WTC11 (cell line): ENCODE data around the gene CASP3. TPM values are rescaled to one million over a fixed set of nuclear protein-coding genes. Genes with fewer than 3 reads are reported as not detected.
A peak's percentile ranks its signal among the peaks of the same experiment; 100 is the strongest.

Source experiments
- ATAC-seq: fragments of 200-7000 bp; cut with Tn5 transposase; 2 replicates; pipeline ENCODE4 v1.10.0; 2021; ENCODE audit warnings: mild to moderate bottlenecking, moderate library complexity
- CTCF ChIA-PET: fragments of 300-600 bp; sonication (Branson Sonifier 250); formaldehyde crosslinking; loops from one replicate; lab custom pipeline; 2021; ENCODE audit warnings: antibody characterized with exemption; lab: Charles Lee
- POLR2A ChIA-PET: fragments of 350-600 bp; sonication (Branson Sonifier 250); formaldehyde crosslinking; loops from one replicate; lab custom pipeline; 2021; ENCODE audit warnings: antibody characterized with exemption; lab: Charles Lee
- DNase-seq: peaks from one replicate; pipeline ENCODE4 v3.0.0; 2021; ENCODE audit warnings: low spot score
- H3K27ac Mint-ChIP-seq: 2 replicates; pipeline ENCODE4 v1.8.0; 2021; ENCODE audit warnings: mixed read lengths
- H3K27me3 Mint-ChIP-seq: 2 replicates; pipeline ENCODE4 v1.8.0; 2021; ENCODE audit warnings: low read depth, mild to moderate bottlenecking, moderate library complexity, mixed read lengths
- H3K36me3 Mint-ChIP-seq: 2 replicates; pipeline ENCODE4 v1.8.0; 2021; ENCODE audit warnings: mixed read lengths
- H3K4me1 Mint-ChIP-seq: 2 replicates; pipeline ENCODE4 v1.8.0; 2022; ENCODE audit warnings: mixed read lengths
- H3K4me3 Mint-ChIP-seq: 2 replicates; pipeline ENCODE4 v1.8.0; 2021; ENCODE audit warnings: mild to moderate bottlenecking, moderate library complexity, mixed read lengths
- H3K9me3 Mint-ChIP-seq: 2 replicates; pipeline ENCODE4 v1.8.0; 2021; ENCODE audit warnings: mixed read lengths
- GRHL2 ChIP-seq: fragments of 250-450 bp; sonication (Bioruptor Pico); IDR thresholded peaks from 2 replicates; pipeline ENCODE4 v1.8.0; 2022; ENCODE audit warnings: mild to moderate bottlenecking, moderate library complexity; ENCODE audit not compliant: insufficient replicate concordance, severe bottlenecking
- HMGA2 ChIP-seq: fragments of 250-450 bp; sonication (Bioruptor Pico); IDR thresholded peaks from 2 replicates; pipeline ENCODE4 v1.4.0; 2021; ENCODE audit warnings: mild to moderate bottlenecking, moderate library complexity
- IRF2 ChIP-seq: sonication (generic); formaldehyde crosslinking; IDR thresholded peaks from 2 replicates; pipeline ENCODE4 v1.8.0; 2022; ENCODE audit warnings: low read depth, missing genetic modification reagents, borderline replicate concordance
- KAT7 ChIP-seq: sonication (generic); formaldehyde crosslinking; IDR thresholded peaks from 2 replicates; pipeline ENCODE4 v1.8.1; 2023; ENCODE audit warnings: missing genetic modification reagents, mild to moderate bottlenecking, borderline replicate concordance
- PRRX2 ChIP-seq: fragments of 250-450 bp; sonication (Bioruptor Pico); IDR thresholded peaks from 2 replicates; pipeline ENCODE4 v1.8.0; 2021; ENCODE audit warnings: mild to moderate bottlenecking
- RORB ChIP-seq: fragments of 250-450 bp; sonication (Bioruptor Pico); IDR thresholded peaks from 2 replicates; pipeline ENCODE4 v1.9.0; 2021; ENCODE audit warnings: mild to moderate bottlenecking
- SMAD3 ChIP-seq: sonication (generic); formaldehyde crosslinking; IDR thresholded peaks from 2 replicates; pipeline ENCODE4 v1.8.0; 2022; ENCODE audit warnings: missing genetic modification reagents, mild to moderate bottlenecking, borderline replicate concordance
- SP1 ChIP-seq: sonication (generic); formaldehyde crosslinking; conservative IDR thresholded peaks from 2 replicates; pipeline ENCODE4 v1.8.1; 2022; ENCODE audit warnings: missing genetic modification reagents
- TEAD1 ChIP-seq: sonication (generic); formaldehyde crosslinking; IDR thresholded peaks from 2 replicates; pipeline ENCODE4 v1.8.0; 2022; ENCODE audit warnings: mild to moderate bottlenecking, missing genetic modification reagents
- TEAD4 ChIP-seq: sonication (generic); formaldehyde crosslinking; IDR thresholded peaks from 2 replicates; pipeline ENCODE4 v1.8.0; 2022; ENCODE audit warnings: mild to moderate bottlenecking, missing genetic modification reagents
- ZBTB21 ChIP-seq: sonication (generic); formaldehyde crosslinking; IDR thresholded peaks from 2 replicates; pipeline ENCODE4 v1.8.1; 2023; ENCODE audit warnings: mild to moderate bottlenecking, missing genetic modification reagents, borderline replicate concordance
- ZNF138 ChIP-seq: sonication (generic); formaldehyde crosslinking; conservative IDR thresholded peaks from 2 replicates; pipeline ENCODE4 v1.8.1; 2022; ENCODE audit warnings: mild to moderate bottlenecking, moderate library complexity, missing genetic modification reagents
- ZNF232 ChIP-seq: sonication (generic); formaldehyde crosslinking; IDR thresholded peaks from 2 replicates; pipeline ENCODE4 v1.8.0; 2022; ENCODE audit warnings: mild to moderate bottlenecking, missing genetic modification reagents
- ZNF423 ChIP-seq: fragments of 250-450 bp; sonication (Bioruptor Pico); IDR thresholded peaks from 2 replicates; pipeline ENCODE4 v2.1.2; 2022; ENCODE audit warnings: mild to moderate bottlenecking, moderate library complexity
- total RNA-seq: library from RNA; stranded (reverse); gene quantifications from 3 replicates; pipeline ENCODE4 v1.2.3, GENCODE V29; 2021
- TF ChIP-seq, protein P1 (sequence below): fragments of 250-450 bp; sonication (Bioruptor Pico); IDR thresholded peaks from 2 replicates; pipeline ENCODE4 v1.8.0; 2021; ENCODE audit warnings: mild to moderate bottlenecking
- TF ChIP-seq, protein P2 (sequence below): sonication (generic); formaldehyde crosslinking; conservative IDR thresholded peaks from 2 replicates; pipeline ENCODE4 v1.8.1; 2022; ENCODE audit warnings: mild to moderate bottlenecking, missing genetic modification reagents
- TF ChIP-seq, protein P3 (sequence below): sonication (generic); formaldehyde crosslinking; IDR thresholded peaks from 2 replicates; pipeline ENCODE4 v1.8.1; 2023; ENCODE audit warnings: mild to moderate bottlenecking, missing genetic modification reagents, moderate library complexity
- TF ChIP-seq, protein P4 (sequence below): sonication (generic); formaldehyde crosslinking; IDR thresholded peaks from 2 replicates; pipeline ENCODE4 v1.8.0; 2022; ENCODE audit warnings: missing genetic modification reagents
- TF ChIP-seq, protein P5 (sequence below): sonication (generic); formaldehyde crosslinking; IDR thresholded peaks from 2 replicates; pipeline ENCODE4 v1.8.1; 2022; ENCODE audit warnings: low read depth, mild to moderate bottlenecking, moderate library complexity, missing genetic modification reagents, borderline replicate concordance
- TF ChIP-seq, protein P6 (sequence below): sonication (generic); formaldehyde crosslinking; IDR thresholded peaks from 2 replicates; pipeline ENCODE4 v1.8.1; 2022; ENCODE audit warnings: missing genetic modification reagents, borderline replicate concordance
- TF ChIP-seq, protein P7 (sequence below): sonication (generic); formaldehyde crosslinking; IDR thresholded peaks from 2 replicates; pipeline ENCODE4 v1.8.1; 2023; ENCODE audit warnings: mild to moderate bottlenecking, missing genetic modification reagents, moderate library complexity

Gene CASP3
- total RNA-seq, 1 experiment from 2014 or later: 78.9 TPM

DNA sequence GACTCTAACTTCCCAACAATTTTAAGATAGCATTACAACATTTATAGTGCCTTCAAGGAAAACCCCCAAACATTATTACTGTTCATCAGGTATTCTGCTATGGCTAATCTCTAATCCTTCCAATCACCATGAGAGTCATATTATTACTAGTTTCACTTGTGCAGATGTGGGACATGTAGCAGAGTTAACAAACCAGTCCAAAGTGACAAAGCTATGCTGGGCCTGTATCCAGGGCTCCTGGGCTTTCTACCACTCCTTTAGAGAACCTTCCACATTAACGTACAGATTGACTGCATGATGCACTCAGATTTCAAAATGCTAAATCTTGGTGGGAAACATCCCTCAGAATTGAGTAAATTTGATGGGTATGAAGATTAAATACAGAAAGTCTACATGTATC is 16.4 kb downstream of the CASP3 start:
- Mint-ChIP-seq H3K9me3 (no peaks in the 10 kb centered on the region), H3K36me3 (peaks cover 82% of the 10 kb centered on the region), H3K27me3 (no peaks in the 10 kb centered on the region), H3K4me1 (peaks cover 4% of the 10 kb centered on the region), H3K4me3 (no peak overlapping the region), H3K27ac (no peak overlapping the region; the same call in 1 of the 2 replicates)
- TF ChIP-seq, protein P1, sequence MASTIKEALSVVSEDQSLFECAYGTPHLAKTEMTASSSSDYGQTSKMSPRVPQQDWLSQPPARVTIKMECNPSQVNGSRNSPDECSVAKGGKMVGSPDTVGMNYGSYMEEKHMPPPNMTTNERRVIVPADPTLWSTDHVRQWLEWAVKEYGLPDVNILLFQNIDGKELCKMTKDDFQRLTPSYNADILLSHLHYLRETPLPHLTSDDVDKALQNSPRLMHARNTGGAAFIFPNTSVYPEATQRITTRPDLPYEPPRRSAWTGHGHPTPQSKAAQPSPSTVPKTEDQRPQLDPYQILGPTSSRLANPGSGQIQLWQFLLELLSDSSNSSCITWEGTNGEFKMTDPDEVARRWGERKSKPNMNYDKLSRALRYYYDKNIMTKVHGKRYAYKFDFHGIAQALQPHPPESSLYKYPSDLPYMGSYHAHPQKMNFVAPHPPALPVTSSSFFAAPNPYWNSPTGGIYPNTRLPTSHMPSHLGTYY (CRISPR knock-in tag): no peak
- TF ChIP-seq TEAD4 (CRISPR knock-in tag) (no peak), KAT7 (CRISPR knock-in tag) (no peak), ZNF232 (CRISPR knock-in tag) (no peak)
- TF ChIP-seq, protein P2, sequence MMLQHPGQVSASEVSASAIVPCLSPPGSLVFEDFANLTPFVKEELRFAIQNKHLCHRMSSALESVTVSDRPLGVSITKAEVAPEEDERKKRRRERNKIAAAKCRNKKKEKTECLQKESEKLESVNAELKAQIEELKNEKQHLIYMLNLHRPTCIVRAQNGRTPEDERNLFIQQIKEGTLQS: no peak
- TF ChIP-seq, protein P3, sequence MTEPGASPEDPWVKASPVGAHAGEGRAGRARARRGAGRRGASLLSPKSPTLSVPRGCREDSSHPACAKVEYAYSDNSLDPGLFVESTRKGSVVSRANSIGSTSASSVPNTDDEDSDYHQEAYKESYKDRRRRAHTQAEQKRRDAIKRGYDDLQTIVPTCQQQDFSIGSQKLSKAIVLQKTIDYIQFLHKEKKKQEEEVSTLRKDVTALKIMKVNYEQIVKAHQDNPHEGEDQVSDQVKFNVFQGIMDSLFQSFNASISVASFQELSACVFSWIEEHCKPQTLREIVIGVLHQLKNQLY (CRISPR knock-in tag): no peak
- ATAC-seq (no peak), DNase-seq (no peak)
- CTCF ChIA-PET: no interaction called here
- POLR2A ChIA-PET: no interaction called here

DNA sequence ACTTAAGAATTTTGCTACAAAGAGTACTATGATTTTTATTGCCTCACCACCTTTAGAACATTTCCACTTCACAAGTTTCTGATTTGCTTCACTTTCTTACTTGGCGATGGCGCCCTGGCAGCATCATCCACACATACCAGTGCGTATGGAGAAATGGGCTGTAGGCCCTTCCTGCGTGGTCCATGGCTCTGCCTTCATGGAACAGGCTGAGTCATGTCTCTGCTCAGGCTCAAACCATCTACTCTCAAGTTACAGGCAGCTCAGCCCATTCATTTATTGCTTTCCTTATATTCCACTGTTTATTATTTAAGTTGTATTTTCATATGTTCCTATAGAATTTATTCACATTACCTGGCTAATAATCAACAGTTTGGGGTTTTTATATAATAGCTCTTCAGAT is 21.1 kb downstream of the CASP3 start:
- DNase-seq (no peak), ATAC-seq (no peak)
- Mint-ChIP-seq H3K36me3 (peaks cover 87% of the 10 kb centered on the region), H3K9me3 (peaks cover 39% of the 10 kb centered on the region), H3K4me1 (peaks cover 31% of the 10 kb centered on the region), H3K27me3 (no peaks in the 10 kb centered on the region), H3K4me3 (no peak overlapping the region), H3K27ac (peak overlapping the region; percentile 83)
- POLR2A ChIA-PET: no interaction called here
- CTCF ChIA-PET: no interaction called here
- TF ChIP-seq ZBTB21 (no peak), ZNF423 (no peak), HMGA2 (CRISPR knock-in tag) (no peak), SP1 (no peak), SMAD3 (CRISPR knock-in tag) (no peak), ZNF138 (CRISPR knock-in tag) (no peak), IRF2 (CRISPR knock-in tag) (no peak), RORB (CRISPR knock-in tag) (no peak), GRHL2 (CRISPR knock-in tag) (no peak), PRRX2 (CRISPR knock-in tag) (no peak), TEAD1 (CRISPR knock-in tag) (no peak)
- TF ChIP-seq, protein P4, sequence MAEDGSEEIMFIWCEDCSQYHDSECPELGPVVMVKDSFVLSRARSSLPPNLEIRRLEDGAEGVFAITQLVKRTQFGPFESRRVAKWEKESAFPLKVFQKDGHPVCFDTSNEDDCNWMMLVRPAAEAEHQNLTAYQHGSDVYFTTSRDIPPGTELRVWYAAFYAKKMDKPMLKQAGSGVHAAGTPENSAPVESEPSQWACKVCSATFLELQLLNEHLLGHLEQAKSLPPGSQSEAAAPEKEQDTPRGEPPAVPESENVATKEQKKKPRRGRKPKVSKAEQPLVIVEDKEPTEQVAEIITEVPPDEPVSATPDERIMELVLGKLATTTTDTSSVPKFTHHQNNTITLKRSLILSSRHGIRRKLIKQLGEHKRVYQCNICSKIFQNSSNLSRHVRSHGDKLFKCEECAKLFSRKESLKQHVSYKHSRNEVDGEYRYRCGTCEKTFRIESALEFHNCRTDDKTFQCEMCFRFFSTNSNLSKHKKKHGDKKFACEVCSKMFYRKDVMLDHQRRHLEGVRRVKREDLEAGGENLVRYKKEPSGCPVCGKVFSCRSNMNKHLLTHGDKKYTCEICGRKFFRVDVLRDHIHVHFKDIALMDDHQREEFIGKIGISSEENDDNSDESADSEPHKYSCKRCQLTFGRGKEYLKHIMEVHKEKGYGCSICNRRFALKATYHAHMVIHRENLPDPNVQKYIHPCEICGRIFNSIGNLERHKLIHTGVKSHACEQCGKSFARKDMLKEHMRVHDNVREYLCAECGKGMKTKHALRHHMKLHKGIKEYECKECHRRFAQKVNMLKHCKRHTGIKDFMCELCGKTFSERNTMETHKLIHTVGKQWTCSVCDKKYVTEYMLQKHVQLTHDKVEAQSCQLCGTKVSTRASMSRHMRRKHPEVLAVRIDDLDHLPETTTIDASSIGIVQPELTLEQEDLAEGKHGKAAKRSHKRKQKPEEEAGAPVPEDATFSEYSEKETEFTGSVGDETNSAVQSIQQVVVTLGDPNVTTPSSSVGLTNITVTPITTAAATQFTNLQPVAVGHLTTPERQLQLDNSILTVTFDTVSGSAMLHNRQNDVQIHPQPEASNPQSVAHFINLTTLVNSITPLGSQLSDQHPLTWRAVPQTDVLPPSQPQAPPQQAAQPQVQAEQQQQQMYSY (CRISPR knock-in tag): no peak
- TF ChIP-seq, protein P5, sequence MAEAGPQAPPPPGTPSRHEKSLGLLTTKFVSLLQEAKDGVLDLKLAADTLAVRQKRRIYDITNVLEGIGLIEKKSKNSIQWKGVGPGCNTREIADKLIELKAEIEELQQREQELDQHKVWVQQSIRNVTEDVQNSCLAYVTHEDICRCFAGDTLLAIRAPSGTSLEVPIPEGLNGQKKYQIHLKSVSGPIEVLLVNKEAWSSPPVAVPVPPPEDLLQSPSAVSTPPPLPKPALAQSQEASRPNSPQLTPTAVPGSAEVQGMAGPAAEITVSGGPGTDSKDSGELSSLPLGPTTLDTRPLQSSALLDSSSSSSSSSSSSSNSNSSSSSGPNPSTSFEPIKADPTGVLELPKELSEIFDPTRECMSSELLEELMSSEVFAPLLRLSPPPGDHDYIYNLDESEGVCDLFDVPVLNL (CRISPR knock-in tag): no peak
- TF ChIP-seq, protein P6, sequence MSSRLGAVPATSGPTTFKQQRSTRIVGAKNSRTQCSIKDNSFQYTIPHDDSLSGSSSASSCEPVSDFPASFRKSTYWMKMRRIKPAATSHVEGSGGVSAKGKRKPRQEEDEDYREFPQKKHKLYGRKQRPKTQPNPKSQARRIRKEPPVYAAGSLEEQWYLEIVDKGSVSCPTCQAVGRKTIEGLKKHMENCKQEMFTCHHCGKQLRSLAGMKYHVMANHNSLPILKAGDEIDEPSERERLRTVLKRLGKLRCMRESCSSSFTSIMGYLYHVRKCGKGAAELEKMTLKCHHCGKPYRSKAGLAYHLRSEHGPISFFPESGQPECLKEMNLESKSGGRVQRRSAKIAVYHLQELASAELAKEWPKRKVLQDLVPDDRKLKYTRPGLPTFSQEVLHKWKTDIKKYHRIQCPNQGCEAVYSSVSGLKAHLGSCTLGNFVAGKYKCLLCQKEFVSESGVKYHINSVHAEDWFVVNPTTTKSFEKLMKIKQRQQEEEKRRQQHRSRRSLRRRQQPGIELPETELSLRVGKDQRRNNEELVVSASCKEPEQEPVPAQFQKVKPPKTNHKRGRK (CRISPR knock-in tag): no peak
- TF ChIP-seq, protein P7, sequence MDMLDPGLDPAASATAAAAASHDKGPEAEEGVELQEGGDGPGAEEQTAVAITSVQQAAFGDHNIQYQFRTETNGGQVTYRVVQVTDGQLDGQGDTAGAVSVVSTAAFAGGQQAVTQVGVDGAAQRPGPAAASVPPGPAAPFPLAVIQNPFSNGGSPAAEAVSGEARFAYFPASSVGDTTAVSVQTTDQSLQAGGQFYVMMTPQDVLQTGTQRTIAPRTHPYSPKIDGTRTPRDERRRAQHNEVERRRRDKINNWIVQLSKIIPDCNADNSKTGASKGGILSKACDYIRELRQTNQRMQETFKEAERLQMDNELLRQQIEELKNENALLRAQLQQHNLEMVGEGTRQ (CRISPR knock-in tag): no peak
- TF ChIP-seq, protein P3 (CRISPR knock-in tag): no peak
